HG03139 (cell line): ENCODE measurements around the gene SCGB1A1.

Source experiments
- ATAC-seq: cut with Tn5 transposase; IDR thresholded peaks from one replicate; pipeline ENCODE4 v1.9.1; 2021; ENCODE audit not compliant: unreplicated experiment

Gene SCGB1A1

DNA sequence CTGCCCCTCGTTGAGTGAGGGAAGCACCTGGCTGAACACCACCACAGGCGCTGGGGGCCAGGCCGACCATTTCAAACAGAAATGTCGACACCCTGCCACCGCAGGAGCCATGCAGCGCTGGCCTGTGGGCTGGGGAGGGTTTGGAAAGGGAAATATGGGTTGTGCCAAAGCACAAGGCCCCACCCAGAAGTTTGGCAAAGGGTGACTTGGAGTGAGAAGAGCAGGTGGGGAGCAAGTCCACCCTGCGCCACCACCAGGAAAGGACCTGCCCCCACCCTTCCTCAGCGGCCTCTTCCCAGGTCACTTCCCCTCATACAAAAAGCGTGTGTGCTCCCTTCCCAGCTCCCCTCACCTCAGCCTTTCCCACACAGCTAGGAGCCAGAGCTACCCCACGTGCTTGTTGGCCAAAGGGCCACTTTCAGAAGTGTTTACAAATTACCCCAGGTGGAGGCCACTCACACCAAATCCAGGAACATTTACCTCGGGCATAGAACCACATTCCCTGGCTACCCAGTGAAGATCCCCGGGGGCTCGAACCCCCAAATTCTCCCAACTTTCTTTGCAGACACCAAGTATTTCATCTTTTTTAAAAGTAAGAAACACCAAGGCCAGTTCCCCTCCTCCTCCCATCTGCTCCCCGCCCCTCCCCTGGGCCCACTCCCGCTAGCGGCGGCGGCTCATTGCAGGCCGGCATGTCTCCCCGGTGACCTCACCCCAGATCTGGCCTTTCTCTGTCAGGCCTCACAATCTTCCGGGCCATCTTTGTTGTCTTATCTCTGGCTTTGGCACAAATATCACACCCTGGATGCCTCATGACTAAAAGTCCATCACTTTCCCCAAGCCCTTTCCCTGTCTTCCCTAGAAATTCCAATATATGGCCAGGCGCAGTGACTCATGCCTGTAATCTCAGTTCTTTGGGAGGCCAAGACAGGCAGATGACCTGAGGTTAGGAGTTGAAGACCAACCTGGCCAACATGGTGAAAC lies 20.5 kb upstream of the SCGB1A1 start:
- no peak for ATAC-seq

DNA sequence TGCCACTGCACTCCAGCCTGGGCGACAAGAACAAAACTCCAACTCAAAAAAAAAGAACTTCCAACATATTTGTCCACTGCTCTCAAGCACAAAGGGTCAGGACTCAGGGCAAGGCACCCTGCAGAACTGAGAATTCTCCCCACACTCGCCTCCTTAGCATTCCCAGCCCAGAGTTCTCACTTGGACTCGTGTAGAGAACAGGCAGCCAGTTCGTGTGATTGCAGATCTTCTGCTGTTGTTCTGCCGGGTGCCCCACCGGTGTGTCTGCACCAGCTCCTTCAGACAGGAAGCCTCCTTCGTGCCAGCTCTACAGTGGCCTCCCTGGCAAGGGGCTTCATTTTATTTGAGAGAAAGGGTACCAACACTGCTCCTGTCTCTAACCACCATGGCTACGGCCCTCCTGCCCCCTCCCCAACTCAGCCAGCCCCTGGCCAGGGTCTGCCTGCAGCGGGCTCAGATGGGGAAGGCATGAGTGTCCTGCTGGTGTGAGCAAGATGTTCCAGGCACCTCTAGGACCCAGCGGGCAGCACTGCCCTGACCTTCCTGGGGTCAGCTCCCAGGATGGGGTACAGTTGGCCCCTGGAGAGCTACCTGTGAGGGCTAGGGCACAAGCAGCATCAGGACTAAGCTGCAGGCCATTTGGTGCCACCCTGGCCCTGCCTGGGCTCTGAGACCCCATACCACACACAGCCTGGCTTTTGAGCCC lies 19.5 kb upstream of the SCGB1A1 start:
- no peak for ATAC-seq

DNA sequence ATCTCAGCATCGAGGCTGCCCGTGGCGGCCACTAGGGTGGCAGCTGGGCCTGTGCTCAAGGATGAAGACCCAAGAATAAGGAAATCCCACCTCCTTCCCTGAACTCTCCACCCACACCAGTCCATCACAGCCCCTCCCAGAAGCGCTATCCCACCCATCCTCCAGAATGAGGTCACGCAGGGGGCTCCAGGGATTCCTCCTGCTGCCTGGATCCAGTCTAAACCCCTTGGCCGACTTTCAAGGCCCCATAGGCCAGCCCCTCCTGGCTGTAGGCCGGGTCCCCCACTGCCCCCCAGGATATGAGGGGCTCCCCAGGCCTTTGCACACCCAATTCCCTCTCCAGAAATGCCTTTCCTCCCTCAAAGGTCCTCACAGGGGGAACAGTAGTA lies 19.0 kb upstream of the SCGB1A1 start:
- ATAC-seq, result no peak

DNA sequence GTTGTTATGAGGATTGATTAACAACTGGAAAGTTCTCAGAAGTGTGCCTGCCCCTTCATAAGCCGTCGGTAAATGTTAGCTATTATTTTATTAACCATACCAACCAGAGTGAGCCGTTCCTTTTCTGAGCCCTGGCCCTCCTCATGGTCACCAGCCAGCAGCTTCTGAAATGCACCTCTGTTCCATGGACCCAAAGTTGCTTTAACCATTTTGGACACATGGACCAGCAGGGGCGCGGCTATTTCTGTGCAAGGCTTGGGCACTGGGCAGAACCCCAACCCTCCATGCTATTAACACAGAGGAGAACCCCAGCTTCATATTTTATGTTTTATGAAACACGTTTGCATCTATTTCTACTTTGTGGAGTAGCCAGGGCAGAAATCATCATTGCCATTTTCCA lies 18.6 kb upstream of the SCGB1A1 start:
- ATAC-seq, result no peak

DNA sequence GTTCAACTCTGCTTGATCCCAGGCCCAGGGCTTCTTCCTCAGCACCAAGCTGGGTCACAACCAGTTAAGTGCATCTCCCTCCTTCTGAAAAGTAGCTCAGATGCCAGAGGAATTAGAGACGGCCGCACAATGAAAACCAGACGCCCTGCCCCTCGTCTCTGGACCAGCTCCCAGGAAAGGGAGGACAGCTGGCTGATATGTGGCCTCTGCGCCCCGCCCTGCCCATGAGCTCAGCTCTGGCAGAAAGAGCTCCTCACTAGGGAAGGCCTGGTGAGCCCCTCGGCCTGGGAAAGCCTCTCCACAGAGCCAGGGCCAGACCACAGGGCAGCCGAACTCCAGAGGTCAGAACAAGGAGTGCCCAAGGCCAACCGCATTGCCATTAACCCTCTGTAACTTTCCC lies 18.1 kb upstream of the SCGB1A1 start:
- ATAC-seq, result no peak

DNA sequence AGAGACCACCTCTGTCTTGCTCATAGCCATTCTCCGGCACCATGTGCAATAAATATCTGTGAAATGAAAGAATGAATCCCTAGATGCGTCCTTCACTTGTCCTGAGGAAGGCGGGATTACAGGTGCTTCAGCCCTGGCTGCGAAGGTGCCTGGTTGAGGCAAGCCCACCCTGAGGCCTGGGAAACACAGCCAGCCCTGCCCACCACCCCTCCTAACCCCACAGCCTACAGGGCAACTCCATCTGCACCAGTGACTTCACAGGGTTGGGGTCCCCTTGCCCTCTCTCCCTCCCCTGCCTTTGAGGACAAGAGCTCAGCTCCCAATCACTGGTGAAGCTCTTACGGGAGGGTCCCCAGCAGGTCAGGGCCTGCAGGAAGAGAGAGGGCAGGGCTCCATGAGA lies 17.5 kb upstream of the SCGB1A1 start:
- ATAC-seq, result no peak

DNA sequence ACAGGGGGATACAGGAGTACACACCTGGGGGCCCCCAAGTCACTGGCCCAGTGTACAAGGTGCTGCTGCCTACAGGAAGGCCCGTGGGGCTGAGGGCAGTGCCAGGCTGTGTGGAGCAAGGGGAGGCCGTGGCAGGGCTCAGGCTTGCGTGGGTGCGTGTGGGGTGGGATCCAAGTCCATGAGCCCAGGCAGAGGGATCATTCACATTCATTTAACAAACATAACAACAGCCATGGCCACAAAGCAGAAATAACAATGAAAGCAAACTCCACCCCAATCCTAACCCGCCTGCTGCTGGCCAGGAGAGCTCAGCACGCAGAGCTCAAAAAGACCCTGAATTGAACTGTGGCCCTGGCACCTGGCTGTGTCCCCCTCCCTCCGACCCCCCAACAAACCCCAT lies 17.0 kb upstream of the SCGB1A1 start:
- ATAC-seq, result no peak

DNA sequence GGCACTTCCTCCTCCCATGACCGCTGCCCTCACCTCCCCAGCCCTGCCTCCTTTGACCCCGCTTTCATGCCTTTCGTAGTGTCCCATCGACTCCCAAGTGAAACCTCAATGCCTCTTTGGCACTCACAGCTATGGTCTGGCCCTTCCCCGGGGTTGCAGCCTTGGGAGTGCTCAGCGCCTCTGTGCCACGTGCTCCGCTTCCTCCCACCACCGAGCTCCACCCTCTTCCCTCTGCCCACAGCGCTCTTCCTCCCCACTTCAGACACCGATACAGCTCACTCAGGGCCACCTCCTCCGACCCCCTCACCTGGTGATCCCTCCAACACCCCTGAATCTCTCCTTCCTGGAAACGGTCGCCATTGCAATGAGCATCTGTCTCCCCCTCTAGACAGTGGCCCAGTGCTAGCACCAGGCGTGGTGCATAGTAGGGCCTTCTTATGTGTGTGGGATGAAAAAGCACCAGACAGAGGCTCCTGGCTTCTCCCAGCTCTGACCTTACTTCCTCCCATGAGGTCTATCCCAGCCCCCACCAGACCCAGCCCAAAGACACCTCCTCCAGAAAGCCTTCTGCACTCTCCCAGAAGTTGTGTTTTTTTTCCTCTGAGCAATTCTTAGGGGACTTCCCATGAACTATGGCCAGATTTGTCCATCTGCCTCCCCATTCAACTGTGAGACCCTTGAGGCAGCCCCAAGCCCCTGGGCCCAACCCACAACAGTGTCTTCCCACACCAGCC lies 16.4 kb upstream of the SCGB1A1 start:
- ATAC-seq, result no peak

DNA sequence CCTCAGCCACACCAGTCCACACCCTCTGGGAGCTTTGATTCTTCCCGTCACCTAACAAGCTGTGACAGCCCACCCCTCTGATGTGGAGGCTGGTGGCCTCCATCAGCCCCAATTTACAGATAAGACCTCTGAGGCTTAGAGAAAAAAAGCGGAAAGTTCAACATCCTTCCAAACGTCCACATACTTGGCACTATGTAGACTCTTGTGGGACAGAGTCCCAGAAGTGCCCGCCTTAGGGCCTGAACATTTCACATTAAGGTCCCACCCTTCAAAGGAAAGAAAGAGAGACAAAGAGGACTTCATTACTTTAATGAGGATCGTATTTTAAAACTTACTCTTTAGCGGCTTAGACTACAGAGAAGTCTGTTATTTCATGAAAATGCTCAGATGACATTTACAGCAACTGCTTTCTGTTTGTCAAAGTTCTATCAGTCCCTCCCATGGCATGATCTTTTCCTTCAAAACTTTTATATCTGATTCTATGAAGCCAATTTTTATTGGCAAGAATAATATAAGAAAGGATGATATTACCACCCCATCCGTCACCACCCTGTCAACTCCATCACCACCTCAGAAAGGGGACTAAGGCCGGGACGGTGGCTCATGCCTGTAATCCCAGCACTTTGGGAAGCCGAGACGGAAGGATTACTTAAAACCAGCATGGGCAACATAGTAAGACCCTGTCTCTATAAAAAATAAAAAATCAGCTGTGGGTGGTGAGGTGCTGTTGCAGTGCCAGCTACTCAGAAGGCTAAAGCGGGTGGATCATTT lies 15.7 kb upstream of the SCGB1A1 start:
- no peak for ATAC-seq

DNA sequence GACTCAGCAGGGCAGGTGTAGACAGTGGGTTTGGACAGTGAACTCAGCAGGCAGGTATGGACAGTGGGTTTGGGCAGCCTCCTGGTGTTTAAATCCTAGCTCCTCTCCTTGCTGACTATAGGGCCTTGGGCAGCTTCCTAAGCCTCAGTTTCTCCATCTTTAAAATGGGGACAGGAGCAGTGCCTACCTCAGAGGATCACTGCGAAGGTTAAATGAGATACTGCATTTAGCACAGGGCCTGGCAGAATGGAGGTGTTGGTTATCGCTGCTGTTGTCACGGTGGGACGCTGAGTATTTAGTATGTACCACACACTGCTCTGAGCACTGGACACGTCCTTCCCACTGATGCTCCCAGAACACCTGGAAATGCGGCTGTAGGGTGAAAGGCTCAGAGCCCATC lies 14.4 kb upstream of the SCGB1A1 start:
- ATAC-seq, result no peak

DNA sequence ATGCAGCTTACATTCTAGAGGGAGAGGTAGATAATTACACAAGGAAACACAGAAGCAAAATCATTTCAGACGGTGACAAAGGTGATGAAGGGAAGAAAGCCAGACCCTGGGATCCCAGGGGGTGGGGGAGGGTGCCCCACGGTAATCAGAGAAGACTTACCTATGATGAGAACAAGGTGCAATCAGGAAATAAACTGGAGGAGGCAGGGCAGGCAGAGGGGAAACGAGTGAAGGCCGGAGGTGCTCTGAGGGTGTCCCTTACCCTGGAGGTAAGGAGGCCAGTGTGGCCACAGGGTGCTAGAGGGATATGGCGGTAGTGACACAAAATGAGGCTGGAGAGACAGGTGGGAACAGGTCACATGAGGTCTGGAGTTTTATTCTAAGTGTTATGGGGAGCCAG lies 13.9 kb upstream of the SCGB1A1 start:
- ATAC-seq, result no peak

DNA sequence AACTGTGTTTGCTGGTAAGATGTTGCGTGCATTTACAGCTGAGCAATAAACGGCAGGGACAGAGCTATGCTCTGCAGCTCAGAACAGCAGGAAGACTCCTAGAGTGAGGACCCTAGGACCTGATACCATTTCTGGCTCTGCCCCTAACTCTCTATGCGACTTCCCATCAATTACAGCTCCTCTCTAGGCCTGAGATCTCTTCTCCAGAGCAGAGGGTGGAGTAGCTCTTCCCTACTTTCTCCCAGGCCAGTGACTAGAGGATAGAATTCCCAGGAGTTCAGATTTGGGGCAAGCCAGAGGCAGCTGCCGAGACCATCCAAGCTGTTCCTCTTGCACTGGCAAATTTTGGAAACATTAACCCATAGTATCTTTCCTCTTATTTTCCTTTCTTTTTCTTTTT lies 12.8 kb upstream of the SCGB1A1 start:
- ATAC-seq, result no peak

DNA sequence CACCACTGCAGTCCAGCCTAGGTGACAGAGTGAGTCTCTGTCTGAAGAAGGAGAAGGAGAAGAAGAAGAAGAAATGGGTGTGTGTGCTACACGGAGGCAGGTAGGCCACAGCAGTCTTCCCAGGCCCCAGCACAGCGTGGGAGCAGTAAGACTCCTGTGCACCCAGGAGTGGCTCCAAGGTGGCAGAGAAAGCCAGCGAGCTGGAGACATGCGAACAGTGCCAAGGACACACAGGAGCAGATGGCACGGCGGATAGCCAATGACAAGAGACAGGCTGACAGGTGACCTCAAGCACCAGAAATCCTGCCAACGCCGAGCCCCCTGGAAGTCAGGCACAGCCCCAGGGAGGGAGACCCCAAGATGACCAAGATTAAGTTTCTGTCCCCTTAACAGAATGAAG lies 9.0 kb upstream of the SCGB1A1 start:
- no peak for ATAC-seq

DNA sequence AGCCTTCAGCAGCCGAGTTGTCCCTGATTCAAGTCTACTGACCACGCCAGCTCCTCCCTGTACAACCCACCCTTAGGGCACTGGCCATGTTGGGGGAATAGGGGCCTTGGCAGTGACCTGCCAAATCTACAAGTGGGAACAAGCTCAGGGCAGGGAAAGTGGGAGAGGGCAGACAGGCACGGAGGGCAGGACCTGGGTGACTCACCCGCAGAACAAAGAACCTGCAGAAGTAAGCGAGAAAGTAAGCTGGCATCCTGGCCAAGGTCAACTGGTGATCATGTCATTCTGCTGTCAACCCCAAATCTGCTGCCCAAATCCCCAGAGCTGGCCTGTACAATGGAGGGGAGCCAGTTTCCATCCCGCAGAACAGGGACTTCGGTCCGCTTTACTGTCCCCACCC lies 7.9 kb upstream of the SCGB1A1 start:
- ATAC-seq, result no peak

DNA sequence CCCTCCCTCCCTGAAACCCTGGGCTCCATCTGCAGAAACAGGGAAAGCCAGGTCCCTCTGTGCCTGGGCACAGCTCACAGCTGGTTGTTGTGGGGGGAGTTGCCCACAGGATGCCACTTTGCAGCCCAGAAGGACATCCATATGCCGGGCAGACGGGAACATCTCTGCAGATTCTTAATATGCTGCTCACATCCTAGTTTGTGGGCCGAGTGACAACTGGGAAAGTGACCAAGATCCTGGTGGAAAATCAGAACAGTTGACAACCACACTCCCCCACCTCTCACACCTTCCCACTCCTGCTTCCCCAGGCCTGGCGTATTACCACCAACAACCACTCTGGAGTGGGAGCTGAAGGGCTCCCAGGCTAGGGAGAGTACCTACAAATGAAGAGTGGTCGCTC lies 7.3 kb upstream of the SCGB1A1 start:
- ATAC-seq, result no peak

DNA sequence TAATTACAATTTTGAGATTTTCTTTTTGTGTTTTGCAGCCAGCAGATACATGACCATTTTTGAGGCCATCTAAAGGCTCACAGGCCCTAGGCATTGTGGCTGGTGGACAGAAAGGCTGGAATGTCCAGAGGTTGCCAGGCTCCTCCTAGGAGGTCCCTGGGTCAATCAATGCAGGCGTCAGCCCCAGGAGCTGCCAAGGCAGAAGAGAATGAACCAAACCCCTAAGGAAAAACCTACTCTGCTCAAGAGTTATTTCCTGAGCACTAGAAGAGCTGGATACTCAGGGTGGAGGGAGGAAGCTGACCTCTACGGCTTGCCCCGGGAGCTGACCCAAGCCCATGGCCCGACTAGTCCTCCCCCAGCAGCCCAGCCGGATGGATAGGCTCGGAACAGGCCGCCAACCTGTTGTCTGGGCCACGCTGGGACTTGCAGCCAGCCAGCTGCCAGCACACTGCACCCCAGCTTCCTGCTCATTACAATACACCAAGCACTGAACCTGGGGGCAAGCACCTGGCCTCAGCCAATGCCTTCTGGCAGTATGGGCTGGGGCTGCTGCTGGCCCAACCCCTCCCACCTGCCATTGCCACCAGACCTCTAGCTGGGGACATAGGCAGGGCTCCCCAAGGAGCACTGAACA lies 5.7 kb upstream of the SCGB1A1 start:
- no peak for ATAC-seq

DNA sequence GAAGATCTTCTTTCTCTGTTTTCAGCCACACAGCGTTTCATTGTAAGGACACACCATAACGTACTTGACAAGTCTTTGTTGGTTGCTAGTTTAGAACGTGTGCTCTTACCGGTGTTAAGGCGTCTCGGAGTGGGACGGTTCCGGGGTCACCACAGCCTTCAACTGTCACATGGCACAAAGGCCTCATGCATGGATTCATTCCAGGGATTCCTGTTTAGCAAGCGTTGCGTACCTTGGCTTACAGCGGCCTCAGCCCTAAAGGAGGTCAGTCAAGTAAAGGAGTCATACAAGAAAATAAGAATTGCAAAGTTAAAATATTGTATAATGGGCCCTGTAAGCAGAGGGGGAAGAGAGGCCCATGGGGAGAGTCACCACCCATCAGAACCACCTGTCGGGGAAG lies 2.2 kb upstream of the SCGB1A1 start:
- no peak for ATAC-seq

DNA sequence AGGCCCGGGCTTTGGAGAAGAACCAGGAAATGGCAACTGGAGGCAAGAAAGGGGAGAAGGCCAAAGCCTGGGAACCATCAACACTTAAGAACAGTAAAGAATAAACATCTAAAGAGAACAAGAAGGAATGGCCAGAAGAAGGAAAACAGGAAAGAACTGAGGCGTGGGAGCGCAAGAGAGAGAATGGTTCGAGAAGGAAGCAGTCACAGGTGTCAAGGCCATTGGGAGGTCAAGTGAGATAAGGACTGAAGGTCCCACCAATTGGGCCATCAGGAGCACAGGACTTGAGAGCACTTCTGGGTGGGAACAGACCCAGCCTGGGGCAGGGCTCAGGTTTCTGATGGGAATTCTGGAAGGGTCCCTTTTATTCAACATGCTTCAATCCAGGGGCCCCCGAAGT lies 697 bp upstream of the SCGB1A1 start:
- ATAC-seq, result no peak

DNA sequence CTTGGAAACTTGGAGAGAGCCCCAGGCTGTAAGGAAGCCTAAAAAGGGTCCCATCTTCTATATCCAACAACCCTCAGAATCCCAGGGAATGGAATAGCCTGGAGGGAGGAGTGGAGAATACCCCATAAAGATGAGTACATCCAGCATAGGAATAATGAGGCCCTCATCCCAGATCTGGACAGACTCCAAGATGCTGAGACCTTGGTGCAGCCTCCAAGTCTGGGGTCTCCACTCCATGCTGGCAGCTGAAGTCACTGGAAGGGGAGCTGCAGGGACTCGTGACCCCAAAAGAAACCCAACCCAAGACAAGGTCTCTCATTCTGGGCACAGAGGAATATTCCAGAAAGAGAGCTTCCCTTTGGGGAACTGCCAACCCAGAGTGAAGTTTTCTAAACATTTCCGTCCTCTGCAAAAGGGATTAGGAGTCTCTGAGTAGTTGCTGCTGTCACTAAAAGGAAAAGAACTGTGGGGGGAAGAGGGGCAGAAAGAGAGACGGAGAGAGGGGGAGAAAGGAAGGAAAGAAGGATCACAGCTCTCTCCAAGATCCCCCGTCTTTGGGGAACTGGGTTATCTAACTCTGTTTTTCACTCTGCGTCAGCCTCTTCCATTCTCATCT lies 589 bp downstream of the SCGB1A1 start:
- no peak for ATAC-seq

DNA sequence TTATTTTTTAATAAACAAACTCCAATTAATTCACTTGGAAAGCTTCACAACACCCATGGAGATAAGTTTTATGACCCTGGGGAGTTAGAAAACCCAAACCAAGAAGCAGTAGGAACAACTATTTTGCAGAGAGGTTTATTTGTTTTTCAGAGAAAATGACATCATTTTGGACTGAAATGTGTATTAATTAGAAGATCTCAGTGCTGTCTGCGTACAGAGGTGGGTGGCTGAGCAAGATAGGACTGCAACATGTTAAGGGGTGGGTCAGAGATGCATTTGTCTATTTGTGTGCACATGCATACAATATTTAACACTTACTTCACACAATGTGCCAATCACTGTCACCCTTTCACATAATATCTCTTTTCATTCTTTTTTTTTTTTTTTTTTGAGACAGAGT lies 1.1 kb downstream of the SCGB1A1 start:
- ATAC-seq, result no peak
